GM21576 (cell line): Measurements from ENCODE around the gene GOLGA8K.
"Not testable (repeated sequence)": the region's sequence is repeated elsewhere in the genome, so short reads cannot be mapped to it uniquely, and the experiment has no call there.

Source experiments
- ATAC-seq: cut with Tn5 transposase; IDR thresholded peaks from one replicate; pipeline ENCODE4 v1.9.1; 2021; ENCODE audit warnings: mild to moderate bottlenecking, moderate library complexity; ENCODE audit not compliant: unreplicated experiment

Gene GOLGA8K

DNA sequence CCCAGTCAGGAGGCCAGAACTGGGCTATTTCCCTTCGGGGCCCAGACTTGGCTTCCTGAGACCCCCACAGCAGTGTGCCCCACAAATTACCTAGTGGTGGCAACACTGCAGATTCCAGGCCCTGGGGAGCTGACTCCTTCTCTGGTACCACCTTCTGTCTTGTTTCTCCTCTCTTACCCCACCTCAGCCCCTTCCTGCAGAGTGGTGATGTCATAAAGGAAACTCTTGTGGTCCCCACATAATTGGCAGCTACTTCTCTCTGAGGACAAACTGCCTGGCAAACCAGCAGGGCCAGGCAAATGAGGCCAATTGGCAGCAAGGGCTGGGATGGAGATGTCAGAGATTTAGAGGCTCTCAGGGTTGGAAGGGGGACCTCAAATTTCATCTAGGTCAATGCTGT lies 44.6 kb downstream of the GOLGA8K start:
- not testable (repeated sequence) for ATAC-seq

GRCh38 chr15:32356909-32357308 lies 46.2 kb downstream of the GOLGA8K start:
- ATAC-seq: not testable (repeated sequence)

DNA sequence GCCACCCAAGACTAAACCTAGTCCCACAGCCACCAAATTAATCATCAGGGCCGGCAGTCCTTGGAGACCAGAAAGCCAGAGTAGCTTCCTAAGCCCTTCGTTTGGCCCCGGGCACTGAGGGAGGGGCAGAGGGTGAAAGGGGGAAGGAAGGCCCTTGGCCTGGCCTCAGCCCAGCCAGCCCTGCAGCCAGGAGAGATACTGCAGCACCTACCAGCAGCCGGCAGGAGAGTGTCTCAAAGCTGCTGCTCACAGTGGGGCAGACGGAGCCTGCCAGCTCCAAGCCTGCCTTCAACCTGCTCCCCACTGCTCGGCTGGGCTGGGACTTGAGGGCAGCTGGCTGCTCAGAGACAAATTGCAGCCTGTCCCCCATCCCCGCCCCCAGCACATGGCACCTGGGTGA lies 50.3 kb downstream of the GOLGA8K start:
- ATAC-seq: not testable (repeated sequence)

- not testable (repeated sequence) for ATAC-seq
Measured at GRCh38 chr15:32350563-32351220, 52.4 kb downstream of the GOLGA8K start.

DNA sequence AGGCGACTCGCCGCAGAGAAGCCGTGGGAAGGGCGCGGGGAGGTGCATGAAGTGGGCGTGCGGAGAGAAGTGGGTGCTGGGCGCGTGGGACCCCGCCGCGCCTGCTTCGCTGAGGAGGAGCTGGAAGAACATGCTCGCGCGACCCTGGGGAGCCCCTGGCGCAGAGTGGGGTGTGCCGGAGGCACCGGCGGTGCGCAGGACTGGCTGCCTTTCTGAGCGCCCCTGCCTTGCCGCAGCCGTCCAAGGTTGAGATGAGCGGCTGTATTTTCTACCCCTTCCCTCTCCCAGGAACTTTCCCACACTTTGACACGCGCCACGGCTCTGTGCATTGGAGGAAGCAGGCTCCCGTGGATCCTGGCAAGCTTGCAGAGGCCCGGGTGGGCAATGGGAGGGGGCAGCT lies 56.1 kb downstream of the GOLGA8K start:
- ATAC-seq: not testable (repeated sequence)

GRCh38 chr15:32345978-32346547 lies 57.0 kb downstream of the GOLGA8K start:
- not testable (repeated sequence) for ATAC-seq

DNA sequence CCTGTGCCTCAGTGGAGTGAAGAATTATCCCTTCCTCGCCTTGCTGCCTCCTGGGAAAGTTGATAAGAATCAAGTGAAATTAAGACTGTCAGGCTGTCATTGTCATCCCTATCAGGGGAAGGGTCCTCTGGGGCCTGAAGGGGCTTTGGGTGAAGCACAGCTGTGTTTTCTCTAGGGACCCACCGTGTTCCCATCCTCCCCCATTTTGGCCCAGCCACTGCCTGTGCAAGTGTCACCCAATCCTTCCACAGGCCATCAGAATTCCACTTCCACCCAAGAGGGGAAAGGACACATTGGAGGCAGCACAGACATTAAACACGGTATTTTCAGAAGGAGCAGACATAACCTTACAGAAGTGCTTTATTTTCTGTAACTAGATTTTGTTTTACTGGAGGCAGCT lies 59.2 kb downstream of the GOLGA8K start:
- not testable (repeated sequence) for ATAC-seq
